A673 (cell line): ENCODE measurements around the gene GOLGA1.

Experiments
- CTCF ChIP-seq: fragments of 300-800, 200-600 bp; sonication (generic); conservative IDR thresholded peaks from 2 replicates; pipeline ENCODE4 v1.5.1; 2017; ENCODE audit warnings: low read depth, mild to moderate bottlenecking, antibody characterized with exemption, low read length, moderate library complexity, mixed read lengths
- EZH2 ChIP-seq: fragments of 200-600 bp; sonication (generic); IDR thresholded peaks from 2 replicates; pipeline ENCODE4 v1.6.1; 2017; ENCODE audit warnings: borderline replicate concordance, low read depth, mild to moderate bottlenecking, mixed read lengths, antibody characterized with exemption, low read length; ENCODE audit not compliant: poor library complexity, severe bottlenecking

GRCh38 chr9:124913378-124913777 is 27.5 kb downstream of the GOLGA1 start:
- TF ChIP-seq EZH2, result no peak
- no peak for TF ChIP-seq CTCF
